SK-N-SH (cell line): Measurements from ENCODE around the gene CTF1. TPM values are rescaled to one million over a fixed set of nuclear protein-coding genes. Genes with fewer than 3 reads are reported as not detected.
"Not testable (repeated sequence)": the region's sequence is repeated elsewhere in the genome, so short reads cannot be mapped to it uniquely, and the experiment has no call there.

Experiments
- CTCF ChIA-PET: fragments of 300-600, 350-600 bp; formaldehyde crosslinking; extraction: SDS; loops from one replicate; lab custom pipeline; 2021; lab: Yijun Ruan, JAX
- POLR2A ChIA-PET: fragments of 350-600 bp; sonication (Branson Sonifier 250); formaldehyde crosslinking; extraction: SDS; loops from one replicate; lab custom pipeline; 2020; ENCODE audit warnings: antibody characterized with exemption, inconsistent platforms; lab: Yijun Ruan, JAX
- DNase-seq: peaks from one replicate; pipeline ENCODE4 v3.0.0; 2012
- H2AFZ ChIP-seq: fragments of 200-600 bp; sonication (generic); 2 replicates; pipeline ENCODE4 v1.8.1; 2016; ENCODE audit warnings: antibody characterized with exemption, mild to moderate bottlenecking, low read depth
- H3F3A ChIP-seq: fragments of 200-600 bp; sonication (generic); replicated peaks from 2 replicates; pipeline ENCODE3; 2016; ENCODE audit warnings: antibody characterized with exemption, mild to moderate bottlenecking; ENCODE audit not compliant: insufficient read depth
- H3K27ac ChIP-seq, 2 experiments: fragments of 200-500 bp in 1 of 2; fragments of 200-600 bp in 1 of 2; sonication (Bioruptor generic) in 1 of 2; sonication (generic), shearing (Covaris generic) in 1 of 2; 2 replicates each; pipeline versions ENCODE4 v1.5.1 to v1.6.1; 2014 to 2016; ENCODE audit warnings: low read depth in 2 of 2, inconsistent platforms in 1 of 2, low read length in 1 of 2, mild to moderate bottlenecking in 1 of 2, mixed read lengths in 1 of 2
- H3K27me3 ChIP-seq: fragments of 200-600 bp; sonication (generic), shearing (Covaris generic); 2 replicates; pipeline ENCODE4 v1.6.1; 2016; ENCODE audit warnings: mixed run types; ENCODE audit not compliant: insufficient read depth
- H3K36me3 ChIP-seq, 2 experiments: fragments of 200-500 bp in 1 of 2; fragments of 200-600 bp in 1 of 2; sonication (Bioruptor generic) in 1 of 2; sonication (generic) in 1 of 2; replicated peaks in 1 of 2; 2 replicates each; pipeline versions ENCODE3 to v1.5.1; 2014 to 2016; ENCODE audit warnings: low read length in 1 of 2, mild to moderate bottlenecking in 1 of 2; ENCODE audit not compliant: insufficient read depth in 2 of 2, control insufficient read depth in 1 of 2
- H3K4me1 ChIP-seq, 2 experiments: fragments of 200-500 bp in 1 of 2; fragments of 200-600 bp in 1 of 2; sonication (Bioruptor generic) in 1 of 2; sonication (generic), shearing (Covaris generic) in 1 of 2; 2 replicates each; pipeline versions ENCODE4 v1.5.1 to v1.6.1; 2014 to 2016; ENCODE audit warnings: low read depth in 1 of 2, low read length in 1 of 2, mixed run types in 1 of 2; ENCODE audit not compliant: insufficient read depth in 2 of 2, control insufficient read depth in 1 of 2
- H3K4me2 ChIP-seq: fragments of 200-600 bp; sonication (generic), shearing (Covaris generic); 2 replicates; pipeline ENCODE4 v1.6.1; 2017; ENCODE audit warnings: mixed run types
- H3K4me3 ChIP-seq, 2 experiments: fragments of 200-500 bp in 1 of 2; fragments of 200-600 bp in 1 of 2; sonication (Bioruptor generic) in 1 of 2; sonication (generic), shearing (Covaris generic) in 1 of 2; 2 replicates each; pipeline versions ENCODE4 v1.5.1 to v1.8.1; 2014 to 2016; ENCODE audit warnings: low read depth in 2 of 2, inconsistent platforms in 1 of 2, low read length in 1 of 2, mild to moderate bottlenecking in 1 of 2, mixed read lengths in 1 of 2, moderate library complexity in 1 of 2
- H3K79me2 ChIP-seq: fragments of 200-600 bp; sonication (generic); 2 replicates; pipeline ENCODE4 v1.8.1; 2017; ENCODE audit warnings: mild to moderate bottlenecking; ENCODE audit not compliant: insufficient read depth
- H3K9ac ChIP-seq: fragments of 200-600 bp; sonication (generic); 2 replicates; pipeline ENCODE4 v1.6.1; 2017; ENCODE audit warnings: mixed run types
- H3K9me2 ChIP-seq: fragments of 200-600 bp; sonication (generic); 2 replicates; pipeline ENCODE4 v1.6.1; 2017; ENCODE audit warnings: mixed run types
- H3K9me3 ChIP-seq: fragments of 200-600 bp; sonication (generic); 2 replicates; pipeline ENCODE4 v1.6.1; 2017; ENCODE audit warnings: mixed run types, mild to moderate bottlenecking, moderate library complexity
- H4K20me1 ChIP-seq: fragments of 200-600 bp; sonication (generic); 2 replicates; pipeline ENCODE4 v1.6.1; 2017; ENCODE audit warnings: mild to moderate bottlenecking, mixed run types; ENCODE audit not compliant: insufficient read depth
- ELF1 ChIP-seq: IDR thresholded peaks from 2 replicates; pipeline ENCODE4 v1.4.0; 2012
- EP300 ChIP-seq, 2 experiments: IDR thresholded peaks; 2 replicates each; pipeline versions ENCODE4 v1.4.0 to v1.6.1; 2012; ENCODE audit warnings: borderline replicate concordance in 1 of 2, low read depth in 1 of 2, low read length in 1 of 2
- FOSL2 ChIP-seq: IDR thresholded peaks from 2 replicates; pipeline ENCODE4 v1.4.0; 2012; ENCODE audit warnings: low read depth, mild to moderate bottlenecking, moderate library complexity, borderline replicate concordance
- FOXM1 ChIP-seq: IDR thresholded peaks from 2 replicates; pipeline ENCODE4 v1.4.0; 2012; ENCODE audit warnings: low read depth, mild to moderate bottlenecking
- GATA2 ChIP-seq: sonication (generic); formaldehyde crosslinking; IDR thresholded peaks from 2 replicates; pipeline ENCODE4 v1.5.0; 2020; ENCODE audit warnings: mild to moderate bottlenecking, missing genetic modification reagents
- JUND ChIP-seq: IDR thresholded peaks from 2 replicates; pipeline ENCODE4 v1.4.0; 2012
- NFIC ChIP-seq: IDR thresholded peaks from 2 replicates; pipeline ENCODE4 v1.4.0; 2012; ENCODE audit warnings: borderline replicate concordance
- NRF1 ChIP-seq: IDR thresholded peaks from 2 replicates; pipeline ENCODE4 v1.6.1; 2012; ENCODE audit warnings: low read depth, mild to moderate bottlenecking, low read length
- PBX3 ChIP-seq: IDR thresholded peaks from 2 replicates; pipeline ENCODE4; 2012
- POLR2AphosphoS5 ChIP-seq: IDR thresholded peaks from 2 replicates; pipeline ENCODE4 v1.6.1; 2012; ENCODE audit warnings: low read depth, low read length
- RAD21 ChIP-seq: IDR thresholded peaks from 2 replicates; pipeline ENCODE4 v1.6.1; 2012; ENCODE audit warnings: mild to moderate bottlenecking, low read length
- RCOR1 ChIP-seq: fragments of 150-350 bp; IDR thresholded peaks from 2 replicates; pipeline ENCODE4 v1.6.1; 2017; ENCODE audit warnings: antibody characterized with exemption, low read length
- RFX5 ChIP-seq: IDR thresholded peaks from 2 replicates; pipeline ENCODE4 v1.6.1; 2012; ENCODE audit warnings: mild to moderate bottlenecking, improper control_type of control experiment, low read length
- TEAD4 ChIP-seq: IDR thresholded peaks from 2 replicates; pipeline ENCODE4 v1.4.0; 2012; ENCODE audit warnings: mild to moderate bottlenecking, borderline replicate concordance; ENCODE audit not compliant: insufficient read depth
- USF1 ChIP-seq: IDR thresholded peaks from 2 replicates; pipeline ENCODE4 v1.4.0; 2012; ENCODE audit warnings: low read depth, borderline replicate concordance
- YY1 ChIP-seq: IDR thresholded peaks from 2 replicates; pipeline ENCODE4 v1.4.0; 2012; ENCODE audit warnings: low read depth, mild to moderate bottlenecking
- WGBS: methylation state at CpG from one replicate; pipeline ENCODE4 v1.1.6; 2017; ENCODE audit warnings: low lambda C conversion rate; 5-methylcytosine and 5-hydroxymethylcytosine counted together
- polyA plus RNA-seq, 3 experiments: library from polyadenylated mRNA; depleted of rRNA; stranded (reverse); fragments of >200 nt; gene quantifications; 2 replicates each; pipeline ENCODE4 v1.2.3, GENCODE V29; 2012
- TF ChIP-seq, protein P1 (sequence below): IDR thresholded peaks from 2 replicates; pipeline ENCODE4 v1.6.1; 2012; ENCODE audit warnings: mild to moderate bottlenecking, low read depth, low read length, moderate library complexity
- TF ChIP-seq, protein P2 (sequence below): fragments of 200-600 bp; sonication (generic); IDR thresholded peaks from 2 replicates; pipeline ENCODE4 v1.6.1; 2017; ENCODE audit warnings: antibody characterized with exemption, mild to moderate bottlenecking, moderate library complexity

CTF1 gene
- polyA plus RNA-seq, 1 of the 3 experiments (the other 2 are of a cell fraction) = 45.7 TPM

- Histone ChIP-seq H3K9me2 (no peaks in the 10 kb centered on the region), H3K9me3 (no peaks in the 10 kb centered on the region), H3K27ac (no peak overlapping the region), H3K79me2 (peaks cover 19% of the 10 kb centered on the region; the same call in 1 of the 2 replicates), H2AFZ (no peak overlapping the region), H3K9ac (no peak overlapping the region), H3K4me2 (no peak overlapping the region), H3K4me1 (peaks cover 0 to 7% of the 10 kb centered on the region in 2 experiments; a peak in 1 of 4 replicates), H4K20me1 (peaks cover 4% of the 10 kb centered on the region; the same call in 1 of the 2 replicates), H3F3A (peaks cover 4% of the 10 kb centered on the region), H3K27me3 (no peaks in the 10 kb centered on the region)
- POLR2A ChIA-PET = no interaction called here
- WGBS = 69% methylated on average over 5 of the region's 5 CpGs
- DNase-seq = no peak
- TF ChIP-seq PBX3 (no peak), RCOR1 (no peak), EP300 (IDR thresholded peaks at IDR 0.05; ENCODE audit: borderline replicate concordance in 1 of 2, low read depth in 1 of 2, low read length in 1 of 2) (no peak), YY1 (no peak), POLR2AphosphoS5 (no peak), RAD21 (no peak), JUND (no peak), FOXM1 (no peak), ELF1 (no peak), NRF1 (no peak), USF1 (no peak), RFX5 (no peak), FOSL2 (no peak), NFIC (no peak), TEAD4 (no peak), GATA2 (CRISPR knock-in tag) (no peak)
- TF ChIP-seq, protein P1, sequence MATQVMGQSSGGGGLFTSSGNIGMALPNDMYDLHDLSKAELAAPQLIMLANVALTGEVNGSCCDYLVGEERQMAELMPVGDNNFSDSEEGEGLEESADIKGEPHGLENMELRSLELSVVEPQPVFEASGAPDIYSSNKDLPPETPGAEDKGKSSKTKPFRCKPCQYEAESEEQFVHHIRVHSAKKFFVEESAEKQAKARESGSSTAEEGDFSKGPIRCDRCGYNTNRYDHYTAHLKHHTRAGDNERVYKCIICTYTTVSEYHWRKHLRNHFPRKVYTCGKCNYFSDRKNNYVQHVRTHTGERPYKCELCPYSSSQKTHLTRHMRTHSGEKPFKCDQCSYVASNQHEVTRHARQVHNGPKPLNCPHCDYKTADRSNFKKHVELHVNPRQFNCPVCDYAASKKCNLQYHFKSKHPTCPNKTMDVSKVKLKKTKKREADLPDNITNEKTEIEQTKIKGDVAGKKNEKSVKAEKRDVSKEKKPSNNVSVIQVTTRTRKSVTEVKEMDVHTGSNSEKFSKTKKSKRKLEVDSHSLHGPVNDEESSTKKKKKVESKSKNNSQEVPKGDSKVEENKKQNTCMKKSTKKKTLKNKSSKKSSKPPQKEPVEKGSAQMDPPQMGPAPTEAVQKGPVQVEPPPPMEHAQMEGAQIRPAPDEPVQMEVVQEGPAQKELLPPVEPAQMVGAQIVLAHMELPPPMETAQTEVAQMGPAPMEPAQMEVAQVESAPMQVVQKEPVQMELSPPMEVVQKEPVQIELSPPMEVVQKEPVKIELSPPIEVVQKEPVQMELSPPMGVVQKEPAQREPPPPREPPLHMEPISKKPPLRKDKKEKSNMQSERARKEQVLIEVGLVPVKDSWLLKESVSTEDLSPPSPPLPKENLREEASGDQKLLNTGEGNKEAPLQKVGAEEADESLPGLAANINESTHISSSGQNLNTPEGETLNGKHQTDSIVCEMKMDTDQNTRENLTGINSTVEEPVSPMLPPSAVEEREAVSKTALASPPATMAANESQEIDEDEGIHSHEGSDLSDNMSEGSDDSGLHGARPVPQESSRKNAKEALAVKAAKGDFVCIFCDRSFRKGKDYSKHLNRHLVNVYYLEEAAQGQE = no peak
- TF ChIP-seq, protein P2, sequence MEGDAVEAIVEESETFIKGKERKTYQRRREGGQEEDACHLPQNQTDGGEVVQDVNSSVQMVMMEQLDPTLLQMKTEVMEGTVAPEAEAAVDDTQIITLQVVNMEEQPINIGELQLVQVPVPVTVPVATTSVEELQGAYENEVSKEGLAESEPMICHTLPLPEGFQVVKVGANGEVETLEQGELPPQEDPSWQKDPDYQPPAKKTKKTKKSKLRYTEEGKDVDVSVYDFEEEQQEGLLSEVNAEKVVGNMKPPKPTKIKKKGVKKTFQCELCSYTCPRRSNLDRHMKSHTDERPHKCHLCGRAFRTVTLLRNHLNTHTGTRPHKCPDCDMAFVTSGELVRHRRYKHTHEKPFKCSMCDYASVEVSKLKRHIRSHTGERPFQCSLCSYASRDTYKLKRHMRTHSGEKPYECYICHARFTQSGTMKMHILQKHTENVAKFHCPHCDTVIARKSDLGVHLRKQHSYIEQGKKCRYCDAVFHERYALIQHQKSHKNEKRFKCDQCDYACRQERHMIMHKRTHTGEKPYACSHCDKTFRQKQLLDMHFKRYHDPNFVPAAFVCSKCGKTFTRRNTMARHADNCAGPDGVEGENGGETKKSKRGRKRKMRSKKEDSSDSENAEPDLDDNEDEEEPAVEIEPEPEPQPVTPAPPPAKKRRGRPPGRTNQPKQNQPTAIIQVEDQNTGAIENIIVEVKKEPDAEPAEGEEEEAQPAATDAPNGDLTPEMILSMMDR = no peak
- TF ChIP-seq, all 33 proteins: peak for 0
- Histone ChIP-seq H3K36me3 (peaks cover 13 to 27% of the 10 kb centered on the region in 2 experiments), H3K4me3 (no peak overlapping the region)
- CTCF ChIA-PET = no interaction called here
These were observed 41.3 kb downstream of the CTF1 start for GRCh38 chr16:30937692-30938091.

DNA sequence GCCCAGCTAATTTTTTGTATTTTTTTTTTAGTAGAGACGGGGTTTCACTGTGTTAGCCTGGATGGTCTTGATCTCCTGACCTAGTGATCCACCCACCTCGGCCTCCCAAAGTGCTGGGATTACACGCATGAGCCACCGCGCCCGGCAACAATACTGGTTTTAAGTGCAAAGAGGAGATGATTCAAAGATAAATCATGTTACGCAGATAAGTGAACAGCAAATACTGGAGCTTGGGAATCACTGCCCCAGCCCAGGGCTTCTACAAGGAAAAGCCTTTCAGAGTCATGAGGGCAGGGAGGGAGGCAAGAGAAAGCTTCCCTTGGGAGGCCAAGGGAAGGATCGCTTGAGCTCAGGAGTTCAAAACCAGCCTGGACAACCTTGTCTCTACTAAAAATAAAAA, 43.2 kb downstream of the CTF1 start:
- H3K27me3 ChIP-seq, H3K4me1 ChIP-seq, H3K9me2 ChIP-seq, H3K4me2 ChIP-seq, H2AFZ ChIP-seq, H4K20me1 ChIP-seq, H3K9ac ChIP-seq, DNase-seq, H3F3A ChIP-seq, H3K9me3 ChIP-seq, H3K4me3 ChIP-seq, POLR2A ChIA-PET: not testable (repeated sequence)
- Histone ChIP-seq H3K27ac (peak overlapping the region in 1 of 2 experiments; percentile 75; a peak in 2 of 4 replicates), H3K79me2 (peaks cover 19% of the 10 kb centered on the region; the same call in 1 of the 2 replicates), H3K36me3 (peaks cover 26 to 27% of the 10 kb centered on the region in 2 experiments)
- WGBS = 92% methylated on average over 8 of the region's 8 CpGs
- CTCF ChIA-PET = interaction anchor here (0.6 to 4.8 kb wide), 4 partner anchors 12 to 492 kb away, joined by 3 to 45 read pairs (median 3); partner anchors contain the start of gene ORAI3
